Activated T-cell treated with anti-CD3 and anti-CD28 coated beads, Interleukin-2, amount 50 U/mL, for 48 hours (primary cell): Measurements from ENCODE around the gene ARHGEF4.

Experiments used
- DNase-seq, 2 experiments: peaks; one replicate each; pipeline ENCODE4 v3.0.0-alpha.2; 2020

The ARHGEF4 gene

GRCh38 chr2:130851624-130852382 is 15.1 kb downstream of the ARHGEF4 start:
- DNase-seq = no peak

DNA sequence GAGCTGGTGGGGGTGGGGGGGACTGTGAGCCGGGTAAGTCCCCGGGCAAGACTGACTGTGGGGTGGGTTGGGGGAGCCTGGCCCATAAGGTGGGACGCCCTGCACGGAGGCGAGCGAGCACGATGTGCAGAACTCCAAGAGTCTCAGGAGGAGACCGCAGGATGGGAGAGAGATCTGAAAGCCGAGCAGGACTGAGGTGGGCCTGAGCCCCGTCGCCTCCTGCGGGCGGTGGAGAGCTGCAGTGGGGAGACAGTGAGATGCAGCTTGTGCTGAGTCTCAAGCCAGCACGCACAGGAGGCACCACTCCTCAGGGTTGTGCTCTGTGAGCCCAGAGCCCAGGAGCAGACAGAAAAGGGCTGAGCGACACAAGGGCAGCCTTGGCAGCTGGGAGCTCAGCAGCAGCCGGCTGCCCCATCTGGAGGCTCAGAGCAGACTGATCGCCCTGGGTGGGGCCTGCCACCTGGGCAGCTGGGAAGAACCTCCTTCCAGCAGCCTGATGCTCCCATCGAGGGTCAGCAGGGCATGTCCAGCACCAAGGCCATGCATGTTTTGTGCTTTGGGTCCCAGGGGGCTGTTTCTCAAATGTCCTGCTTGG is 15.9 kb downstream of the ARHGEF4 start:
- no peak for DNase-seq

DNA sequence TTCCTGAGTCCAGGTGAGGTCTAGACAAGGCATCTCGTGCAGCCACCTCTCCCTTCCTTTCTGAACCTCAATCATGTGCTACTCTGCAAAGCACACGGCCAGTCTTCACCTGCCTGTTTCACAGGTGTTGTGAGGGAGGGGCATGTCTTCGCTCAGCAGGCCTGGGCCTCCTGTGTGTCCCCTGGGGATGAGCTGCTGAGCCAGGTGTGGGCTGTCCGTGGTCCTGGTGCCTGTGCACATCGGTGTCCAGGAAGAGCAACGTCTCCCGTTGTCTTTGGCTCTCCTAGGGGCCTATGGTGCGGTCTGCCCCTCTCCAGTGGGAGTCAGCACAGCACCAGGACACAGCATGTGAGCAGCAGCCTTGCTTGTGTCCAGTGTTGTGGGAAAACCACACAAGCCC is 16.7 kb downstream of the ARHGEF4 start:
- no peak for DNase-seq

- no peak for DNase-seq
These were observed 17.6 kb downstream of the ARHGEF4 start for GRCh38 chr2:130854301-130854700.

DNA sequence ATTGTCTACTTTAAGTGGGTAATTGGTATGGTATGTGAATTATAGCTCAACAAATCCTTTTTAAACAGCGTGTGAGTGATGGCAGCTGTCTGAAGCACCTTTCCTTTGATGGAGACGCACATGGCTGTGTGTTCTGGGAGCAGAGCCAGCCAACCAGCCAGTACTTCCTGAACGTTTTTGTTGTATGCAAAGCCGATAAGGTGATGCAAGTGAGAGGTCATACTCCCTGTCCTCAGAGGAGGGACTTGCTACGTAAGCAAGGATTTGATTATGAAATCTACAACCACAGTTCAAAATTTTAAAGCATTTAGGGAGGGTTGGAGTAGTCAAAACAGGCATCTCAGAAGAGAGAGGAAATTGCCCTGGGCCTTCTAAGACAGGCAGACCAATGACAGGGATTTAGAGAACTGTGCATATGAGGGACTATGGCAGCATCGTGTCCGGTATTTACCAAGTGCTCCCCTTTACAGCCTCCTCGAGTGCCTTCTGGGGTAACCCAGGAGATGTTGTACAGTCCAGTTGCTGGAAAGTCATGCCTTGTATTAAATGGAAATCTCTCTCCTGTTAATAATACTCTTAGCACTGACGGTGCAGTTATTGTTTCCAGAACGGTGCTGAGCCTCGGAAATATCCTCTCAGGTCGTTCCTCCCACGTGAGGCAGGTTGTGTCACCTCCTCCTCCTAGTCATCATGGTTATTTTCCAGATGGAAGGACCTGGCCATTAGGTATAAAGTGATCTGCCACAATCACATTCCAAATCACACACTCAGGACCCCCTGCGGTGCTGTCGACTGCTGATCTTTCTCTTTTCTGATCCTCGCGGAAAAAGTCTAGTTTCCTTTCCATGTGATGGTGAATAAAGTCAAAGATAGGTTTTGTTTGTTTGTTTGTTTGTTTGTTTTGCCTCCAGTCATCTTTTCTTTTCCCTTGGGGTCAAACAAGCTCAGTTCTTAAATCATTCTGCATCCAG is 28.4 kb downstream of the ARHGEF4 start:
- DNase-seq = peak in 1 of 2 experiments; percentile 7

DNA sequence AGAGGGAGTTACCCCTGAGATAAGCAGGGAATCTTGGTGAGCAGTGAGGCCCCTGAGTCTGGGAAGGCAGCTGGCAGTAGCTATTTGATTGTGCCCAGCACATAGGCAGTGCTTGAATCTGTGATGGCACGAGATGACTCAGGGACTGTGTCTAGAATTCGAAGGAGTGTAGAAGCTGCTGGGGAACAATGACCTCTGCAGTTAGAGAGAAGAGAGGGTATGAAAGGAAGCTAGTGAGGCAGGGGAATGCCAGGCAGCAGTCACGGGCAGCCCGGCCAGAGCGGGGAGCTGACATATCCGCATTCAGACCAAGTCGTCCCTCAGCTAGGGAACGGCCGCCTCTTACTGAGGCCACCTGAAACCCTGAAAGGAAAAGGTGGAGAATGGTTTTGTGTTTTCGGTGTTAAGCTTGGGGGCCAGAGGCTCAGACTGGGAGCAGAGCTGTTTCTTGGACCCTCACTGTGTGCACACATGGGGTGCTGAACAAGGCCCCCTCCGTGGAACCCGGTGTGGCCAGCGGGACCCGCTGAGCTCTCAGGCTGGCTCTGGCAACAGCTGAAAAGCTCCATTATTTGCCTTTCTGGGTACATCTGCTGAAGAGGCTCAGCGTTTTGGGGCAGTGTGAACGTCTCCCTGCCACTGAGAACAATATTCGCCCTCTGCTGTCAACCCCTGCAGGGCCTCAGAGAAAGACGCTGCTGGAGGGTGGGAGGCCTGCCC is 32.9 kb downstream of the ARHGEF4 start:
- DNase-seq = peak in 1 of 2 experiments; percentile 5

- DNase-seq = no peak
These were observed 33.4 kb downstream of the ARHGEF4 start for GRCh38 chr2:130870161-130870485.

DNA sequence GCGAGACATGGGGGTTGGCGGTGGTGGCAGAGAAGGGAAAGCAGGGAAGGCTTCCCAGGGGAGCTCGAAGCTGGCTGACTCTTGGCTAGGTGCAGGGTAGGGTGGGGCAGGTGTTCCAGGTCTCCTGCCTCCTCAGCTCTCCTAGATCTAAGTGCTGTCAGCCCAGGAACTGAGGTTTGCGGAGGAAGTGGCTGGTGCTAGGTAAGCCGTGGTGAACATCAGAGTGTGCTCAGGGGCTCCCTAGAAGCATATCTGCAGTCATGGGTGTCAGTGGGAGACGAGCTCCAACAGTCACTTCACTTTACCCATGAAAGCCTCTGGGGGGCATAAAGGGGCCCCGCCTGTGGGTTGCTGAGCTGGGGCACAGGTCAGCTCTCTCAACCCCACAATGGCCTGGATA is 34.1 kb downstream of the ARHGEF4 start:
- DNase-seq = no peak

DNA sequence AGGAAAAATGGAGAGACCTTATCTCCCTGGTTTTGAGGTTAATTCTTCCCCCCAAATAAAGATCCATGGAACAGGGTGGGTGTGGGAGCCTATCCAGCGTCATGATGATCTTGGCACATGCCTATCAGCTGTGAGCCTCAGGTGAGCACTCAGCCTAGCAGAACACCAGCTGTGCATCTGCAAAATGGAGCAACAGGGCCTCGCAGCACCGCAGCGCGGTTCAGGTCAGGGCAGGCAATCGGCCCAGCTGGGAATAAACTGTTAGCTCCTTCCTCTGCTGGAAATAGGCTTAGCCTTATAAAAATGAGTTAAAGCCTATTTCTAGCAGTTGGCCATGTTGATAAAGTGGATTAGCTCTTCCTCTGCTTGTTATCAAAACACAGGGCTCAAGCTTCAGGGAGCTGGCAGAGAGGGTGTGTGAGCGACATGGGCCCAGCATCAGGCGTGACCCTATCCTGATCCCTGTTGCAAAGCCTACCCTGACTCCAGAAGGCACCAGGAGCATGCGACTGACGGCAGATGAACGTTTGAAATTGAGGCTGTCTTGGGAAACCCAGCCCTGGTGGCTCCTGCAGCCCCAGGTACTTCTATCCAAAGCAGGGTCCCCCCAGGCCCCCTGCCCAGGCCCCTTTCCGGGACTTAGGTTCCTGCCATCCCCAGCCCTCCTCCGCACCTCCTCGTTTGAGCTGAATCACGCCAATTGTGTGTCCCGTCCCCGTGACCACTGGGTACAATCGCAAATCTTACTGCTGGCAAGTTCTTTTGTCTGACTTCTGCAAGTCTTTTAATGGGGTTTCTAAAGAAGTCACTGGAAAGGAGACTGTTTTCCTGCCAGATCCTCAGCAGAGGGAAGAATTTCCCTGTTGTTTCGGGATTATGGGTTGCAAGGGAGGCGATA is 35.4 kb downstream of the ARHGEF4 start:
- DNase-seq = no peak

DNA sequence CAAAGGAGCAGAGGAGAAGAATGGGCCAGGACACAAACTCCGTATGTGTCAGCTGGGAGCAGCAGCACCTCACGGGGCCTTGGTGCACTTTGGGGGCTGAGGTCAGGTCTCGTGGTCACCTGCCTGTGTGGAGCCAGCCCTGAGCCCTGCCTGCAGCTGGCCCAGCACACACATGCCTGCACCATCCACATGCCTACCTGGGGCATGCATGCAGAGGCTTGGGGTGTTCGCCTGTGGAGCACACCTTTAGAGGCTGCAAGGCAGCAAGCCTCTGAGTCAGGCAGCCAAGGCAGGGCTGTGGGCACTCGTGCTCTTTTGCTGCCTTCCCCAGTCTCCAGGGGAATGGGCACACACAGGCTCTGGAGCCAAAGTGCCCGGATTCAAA is 36.0 kb downstream of the ARHGEF4 start:
- DNase-seq = no peak

- DNase-seq = peak; percentile 80 to 83
These were observed 37.1 kb downstream of the ARHGEF4 start for GRCh38 chr2:130873700-130874346.

DNA sequence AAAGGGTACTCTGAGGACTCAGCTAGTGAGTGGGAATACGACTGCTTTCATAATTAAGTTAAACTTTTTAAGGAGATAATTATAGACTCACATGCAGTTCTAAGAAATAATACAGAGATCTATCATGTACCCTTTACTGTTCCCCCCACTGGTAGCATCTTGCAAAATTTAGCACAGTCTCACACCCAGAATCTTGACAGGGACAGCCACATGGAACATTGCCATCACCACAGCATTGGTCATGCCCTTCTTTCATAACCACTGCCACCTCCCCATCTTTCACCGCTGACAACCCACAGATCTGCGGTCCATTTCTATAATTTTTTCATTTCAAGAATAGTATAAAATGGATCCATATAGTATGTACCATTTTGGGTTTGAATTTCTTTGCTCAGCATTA is 37.8 kb downstream of the ARHGEF4 start:
- no peak for DNase-seq

GRCh38 chr2:130875935-130876334 is 39.2 kb downstream of the ARHGEF4 start:
- no peak for DNase-seq

GRCh38 chr2:130877258-130877657 is 40.5 kb downstream of the ARHGEF4 start:
- DNase-seq = no peak

DNA sequence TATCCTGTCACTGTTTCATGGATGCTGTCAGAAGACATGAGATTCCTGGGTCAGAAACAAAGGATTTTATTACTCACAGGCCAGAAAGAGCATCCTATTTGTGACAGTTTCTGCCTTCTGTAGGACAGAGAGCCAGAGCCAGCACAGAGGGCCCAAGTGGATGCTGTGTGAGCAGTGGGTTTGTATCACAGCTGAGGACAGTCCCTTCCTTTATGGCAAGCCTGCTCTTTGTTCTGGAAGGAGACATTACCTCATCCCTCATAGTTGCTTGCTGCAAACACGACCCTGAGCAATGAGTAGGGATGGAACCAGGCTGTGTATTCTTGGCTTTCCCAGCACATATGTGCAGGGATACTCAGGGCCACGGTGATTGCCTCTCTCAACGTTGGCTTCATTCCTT is 41.6 kb downstream of the ARHGEF4 start:
- DNase-seq = no peak

DNA sequence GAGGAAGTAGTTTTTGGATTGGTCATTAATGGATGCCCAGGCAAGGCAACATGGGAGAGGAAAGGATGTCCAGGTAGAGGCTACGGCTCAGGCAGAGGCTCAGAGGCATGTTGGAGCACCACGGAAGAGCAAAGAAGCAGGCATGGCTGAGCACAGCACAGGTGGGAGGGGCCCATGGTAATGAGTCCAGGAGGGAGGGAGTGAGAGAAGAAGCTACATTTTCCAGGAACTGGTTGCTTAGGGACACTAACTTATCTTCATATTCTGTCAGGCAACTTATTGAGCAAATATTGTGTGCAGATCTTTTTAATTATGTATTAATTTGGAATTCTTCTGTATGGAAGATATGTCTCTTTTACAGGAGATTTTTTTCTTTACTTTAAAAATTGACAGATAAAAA is 42.2 kb downstream of the ARHGEF4 start:
- DNase-seq = no peak

DNA sequence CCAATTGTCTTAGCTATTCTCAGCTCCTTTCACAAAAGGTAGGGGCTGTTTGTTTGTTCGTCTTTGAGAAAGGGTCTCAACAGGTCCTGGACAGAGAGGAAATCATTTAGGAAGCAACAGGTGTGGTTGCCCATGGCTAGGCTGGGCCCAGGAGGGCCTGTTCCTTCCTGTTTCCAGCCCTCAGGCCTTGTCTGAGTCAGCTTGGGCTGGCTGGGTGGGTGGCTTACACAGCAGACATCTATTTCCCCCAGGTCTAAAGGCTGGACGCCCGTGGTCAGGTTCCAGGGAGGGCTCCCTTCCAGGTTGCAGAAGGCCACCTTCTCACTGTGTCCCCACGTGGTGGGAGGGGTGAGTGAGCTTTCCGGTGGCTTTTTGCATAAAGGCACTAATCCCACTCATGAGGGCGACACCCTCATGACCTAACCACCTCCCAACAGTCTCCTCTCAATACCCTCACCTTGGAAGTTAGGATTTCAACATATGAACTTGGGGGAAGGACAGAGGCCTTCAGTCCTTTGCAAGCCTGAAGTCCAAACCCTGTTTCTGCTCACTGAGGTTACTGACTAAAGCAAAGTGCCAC is 45.5 kb downstream of the ARHGEF4 start:
- no peak for DNase-seq

DNA sequence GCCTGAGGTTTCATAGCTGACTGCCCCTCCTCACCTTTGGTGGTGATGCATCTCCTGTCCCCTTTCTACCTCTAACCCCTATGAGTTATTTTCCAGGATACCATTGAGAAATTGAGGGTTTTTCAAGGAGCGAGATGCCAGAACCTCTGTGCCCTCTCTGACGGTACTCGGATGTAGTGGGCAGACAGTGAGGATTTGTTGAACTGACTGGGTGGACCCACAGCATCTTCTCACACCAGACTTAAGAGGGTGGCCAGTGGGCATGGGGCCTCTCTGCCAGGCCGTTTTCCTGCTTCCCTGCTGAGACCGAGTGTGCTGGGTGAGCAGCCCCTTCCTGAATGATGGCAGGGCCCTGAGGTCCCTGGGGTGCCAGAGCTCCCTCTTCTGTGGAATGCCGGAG is 46.3 kb downstream of the ARHGEF4 start:
- DNase-seq = no peak

- DNase-seq = no peak
These were observed 46.8 kb downstream of the ARHGEF4 start for GRCh38 chr2:130883496-130883895.

DNA sequence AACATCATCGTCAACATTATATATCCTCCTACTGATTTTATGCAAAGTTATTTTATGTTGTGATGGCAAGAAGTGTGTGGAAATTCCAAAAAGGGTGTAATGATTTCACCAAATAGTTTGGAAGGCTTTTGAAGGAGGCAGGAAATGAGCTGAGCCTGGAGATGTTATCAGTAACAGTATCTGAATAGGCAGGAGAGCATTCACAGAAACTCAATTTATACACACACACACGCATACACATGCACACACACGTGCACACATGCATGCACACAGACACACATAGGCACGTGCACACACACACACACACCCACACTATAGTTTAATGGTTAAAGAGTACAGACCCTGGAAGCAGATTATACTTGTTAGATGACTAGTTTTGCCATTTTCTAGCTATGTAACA is 47.3 kb downstream of the ARHGEF4 start:
- DNase-seq = no peak

- DNase-seq = no peak
These were observed 47.8 kb downstream of the ARHGEF4 start for GRCh38 chr2:130884503-130884902.
